Measurements from ENCODE around the gene KCNG1.

DNA sequence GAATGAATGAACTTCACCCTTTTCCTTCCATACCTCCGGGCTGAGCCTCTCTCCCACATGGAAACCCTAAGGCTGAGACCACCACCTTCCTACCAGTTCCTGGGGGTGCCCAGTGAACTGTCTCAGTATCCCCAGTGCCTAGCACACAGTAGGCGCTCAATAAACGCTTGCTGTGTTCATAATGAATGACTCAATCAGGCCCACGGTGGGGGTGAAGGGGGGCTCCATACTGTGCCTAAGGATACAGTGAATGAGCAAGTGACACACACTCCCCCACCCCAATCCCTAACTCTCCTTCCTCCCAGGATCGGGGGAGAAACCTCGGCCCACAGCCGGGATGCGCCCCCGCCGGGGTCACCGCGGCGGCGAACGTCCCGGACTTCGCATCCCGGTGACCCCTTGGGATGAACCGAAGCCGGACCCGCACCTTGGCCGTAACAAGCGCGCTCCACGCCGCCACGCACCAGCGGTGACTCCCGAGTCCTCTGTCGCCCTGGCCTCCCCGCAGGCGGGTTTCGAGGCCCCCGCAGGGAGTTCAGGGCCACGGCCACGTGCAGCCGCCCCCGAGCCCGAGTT lies 592 bp downstream of the KCNG1 start:
- TF ChIP-seq, protein P1, sequence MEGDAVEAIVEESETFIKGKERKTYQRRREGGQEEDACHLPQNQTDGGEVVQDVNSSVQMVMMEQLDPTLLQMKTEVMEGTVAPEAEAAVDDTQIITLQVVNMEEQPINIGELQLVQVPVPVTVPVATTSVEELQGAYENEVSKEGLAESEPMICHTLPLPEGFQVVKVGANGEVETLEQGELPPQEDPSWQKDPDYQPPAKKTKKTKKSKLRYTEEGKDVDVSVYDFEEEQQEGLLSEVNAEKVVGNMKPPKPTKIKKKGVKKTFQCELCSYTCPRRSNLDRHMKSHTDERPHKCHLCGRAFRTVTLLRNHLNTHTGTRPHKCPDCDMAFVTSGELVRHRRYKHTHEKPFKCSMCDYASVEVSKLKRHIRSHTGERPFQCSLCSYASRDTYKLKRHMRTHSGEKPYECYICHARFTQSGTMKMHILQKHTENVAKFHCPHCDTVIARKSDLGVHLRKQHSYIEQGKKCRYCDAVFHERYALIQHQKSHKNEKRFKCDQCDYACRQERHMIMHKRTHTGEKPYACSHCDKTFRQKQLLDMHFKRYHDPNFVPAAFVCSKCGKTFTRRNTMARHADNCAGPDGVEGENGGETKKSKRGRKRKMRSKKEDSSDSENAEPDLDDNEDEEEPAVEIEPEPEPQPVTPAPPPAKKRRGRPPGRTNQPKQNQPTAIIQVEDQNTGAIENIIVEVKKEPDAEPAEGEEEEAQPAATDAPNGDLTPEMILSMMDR (conservative IDR thresholded peaks at IDR 0.05), result no peak
- TF ChIP-seq ZFX (IDR thresholded peaks at IDR 0.05), result no peak
